H1 (cell line): ENCODE results near the gene HMSD.

Experiments
- CHD7 ChIP-seq: fragments of 300-600 bp; sonication (generic); IDR thresholded peaks from 2 replicates; pipeline ENCODE4 v1.7.1; 2012; ENCODE audit warnings: low read length, moderate library complexity, mild to moderate bottlenecking, inconsistent platforms; ENCODE audit not compliant: insufficient replicate concordance
- CTCF ChIP-seq, 3 experiments: IDR thresholded peaks; 1 replicate in 2 of 3; 2 replicates in 1 of 3; pipeline versions ENCODE4 v1.5.1 to v1.6.1; 2011; ENCODE audit warnings: low read length in 3 of 3, mild to moderate bottlenecking in 3 of 3, inconsistent platforms in 2 of 3, low read depth in 1 of 3, moderate library complexity in 1 of 3; ENCODE audit not compliant: insufficient read depth in 1 of 3; ENCODE audit errors: control extremely low read depth in 1 of 3
- EP300 ChIP-seq, 2 experiments: IDR thresholded peaks; 1 replicate in 1 of 2; 2 replicates in 1 of 2; pipeline ENCODE4 v1.6.1; 2011 to 2012; ENCODE audit warnings: low read depth in 2 of 2, low read length in 2 of 2, mild to moderate bottlenecking in 2 of 2, borderline replicate concordance in 1 of 2, inconsistent platforms in 1 of 2, moderate library complexity in 1 of 2
- EZH2 ChIP-seq: fragments of 200-600 bp; sonication (generic); IDR thresholded peaks from 2 replicates; pipeline ENCODE4 v1.7.1; 2012; ENCODE audit warnings: low read depth, mild to moderate bottlenecking, moderate library complexity, low read length, inconsistent platforms; ENCODE audit not compliant: severe bottlenecking
- KDM1A ChIP-seq: fragments of 200-600, 300-600 bp; sonication (generic); IDR thresholded peaks from 2 replicates; pipeline ENCODE4 v1.7.1; 2016; ENCODE audit warnings: mild to moderate bottlenecking, low read length, borderline replicate concordance
- MAFK ChIP-seq: IDR thresholded peaks from 2 replicates; pipeline ENCODE4 v1.6.1; 2012; ENCODE audit warnings: low read depth, mild to moderate bottlenecking, improper control_type of control experiment, low read length
- POLR2AphosphoS5 ChIP-seq: IDR thresholded peaks from 2 replicates; pipeline ENCODE4 v1.6.1; 2011; ENCODE audit warnings: low read depth, low read length
- RAD21 ChIP-seq, 2 experiments: IDR thresholded peaks in 1 of 2; conservative IDR thresholded peaks in 1 of 2; 2 replicates each; pipeline ENCODE4 v1.6.1; 2011; ENCODE audit warnings: low read depth in 2 of 2, low read length in 2 of 2, improper control_type of control experiment in 1 of 2, inconsistent platforms in 1 of 2, mild to moderate bottlenecking in 1 of 2, moderate library complexity in 1 of 2
- TAF1 ChIP-seq: IDR thresholded peaks from 2 replicates; pipeline ENCODE4 v1.6.1; 2011; ENCODE audit warnings: mild to moderate bottlenecking, low read depth, low read length
- TCF12 ChIP-seq: IDR thresholded peaks from 2 replicates; pipeline ENCODE4 v1.6.1; 2011; ENCODE audit warnings: low read depth, mild to moderate bottlenecking, low read length
- USF2 ChIP-seq: IDR thresholded peaks from 2 replicates; pipeline ENCODE4 v1.6.1; 2011; ENCODE audit warnings: low read length, improper control_type of control experiment
- TF ChIP-seq, protein P1 (sequence below): IDR thresholded peaks from 2 replicates; pipeline ENCODE4 v1.6.1; 2012; ENCODE audit warnings: inconsistent platforms

DNA sequence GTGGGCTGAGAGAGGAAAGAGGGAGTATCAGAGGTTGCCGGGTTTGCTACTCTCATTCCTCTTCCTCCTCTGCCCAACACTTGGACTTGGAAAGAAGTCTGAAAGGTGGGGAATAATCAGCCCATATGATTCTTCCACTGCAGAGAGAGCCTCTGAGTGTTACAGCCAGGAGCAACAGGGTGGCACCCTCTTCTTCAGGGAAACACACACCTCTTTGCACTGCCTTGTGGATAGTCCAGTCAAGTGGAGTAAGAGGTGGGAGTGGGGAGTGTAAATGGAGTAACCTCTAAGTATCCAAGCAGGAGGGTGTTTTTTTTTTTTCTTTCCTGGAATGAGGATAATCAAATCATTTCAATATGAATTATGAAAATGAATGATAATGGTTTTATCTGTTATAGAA, 11.8 kb downstream of the HMSD start:
- TF ChIP-seq CHD7 (no peak), POLR2AphosphoS5 (no peak), TAF1 (no peak), CTCF (IDR thresholded peaks at IDR 0.05; ENCODE audit: control extremely low read depth in 1 of 3, insufficient read depth in 1 of 3, low read depth in 1 of 3, low read length in 3 of 3) (no peak), TCF12 (no peak), MAFK (no peak), KDM1A (no peak), USF2 (no peak), EZH2 (no peak), RAD21 (IDR thresholded peaks at IDR 0.05 in 1 of 2, conservative IDR thresholded peaks at IDR 0.05 in 1 of 2; ENCODE audit: low read depth in 2 of 2, low read length in 2 of 2) (no peak), EP300 (IDR thresholded peaks at IDR 0.05; ENCODE audit: borderline replicate concordance in 1 of 2, low read depth in 2 of 2, low read length in 2 of 2) (no peak)
- TF ChIP-seq, protein P1, sequence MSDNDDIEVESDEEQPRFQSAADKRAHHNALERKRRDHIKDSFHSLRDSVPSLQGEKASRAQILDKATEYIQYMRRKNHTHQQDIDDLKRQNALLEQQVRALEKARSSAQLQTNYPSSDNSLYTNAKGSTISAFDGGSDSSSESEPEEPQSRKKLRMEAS: no peak
